HuH-7 (cell line): Measurements from ENCODE around the gene ATN1.
A peak's percentile ranks its signal among the peaks of the same experiment; 100 is the strongest.
"Not testable (repeated sequence)": the region's sequence is repeated elsewhere in the genome, so short reads cannot be mapped to it uniquely, and the experiment has no call there.

Experiments used
- DNase-seq: peaks from one replicate; pipeline ENCODE4 v3.0.0; 2011; ENCODE audit warnings: low spot score

Gene ATN1, protein sequence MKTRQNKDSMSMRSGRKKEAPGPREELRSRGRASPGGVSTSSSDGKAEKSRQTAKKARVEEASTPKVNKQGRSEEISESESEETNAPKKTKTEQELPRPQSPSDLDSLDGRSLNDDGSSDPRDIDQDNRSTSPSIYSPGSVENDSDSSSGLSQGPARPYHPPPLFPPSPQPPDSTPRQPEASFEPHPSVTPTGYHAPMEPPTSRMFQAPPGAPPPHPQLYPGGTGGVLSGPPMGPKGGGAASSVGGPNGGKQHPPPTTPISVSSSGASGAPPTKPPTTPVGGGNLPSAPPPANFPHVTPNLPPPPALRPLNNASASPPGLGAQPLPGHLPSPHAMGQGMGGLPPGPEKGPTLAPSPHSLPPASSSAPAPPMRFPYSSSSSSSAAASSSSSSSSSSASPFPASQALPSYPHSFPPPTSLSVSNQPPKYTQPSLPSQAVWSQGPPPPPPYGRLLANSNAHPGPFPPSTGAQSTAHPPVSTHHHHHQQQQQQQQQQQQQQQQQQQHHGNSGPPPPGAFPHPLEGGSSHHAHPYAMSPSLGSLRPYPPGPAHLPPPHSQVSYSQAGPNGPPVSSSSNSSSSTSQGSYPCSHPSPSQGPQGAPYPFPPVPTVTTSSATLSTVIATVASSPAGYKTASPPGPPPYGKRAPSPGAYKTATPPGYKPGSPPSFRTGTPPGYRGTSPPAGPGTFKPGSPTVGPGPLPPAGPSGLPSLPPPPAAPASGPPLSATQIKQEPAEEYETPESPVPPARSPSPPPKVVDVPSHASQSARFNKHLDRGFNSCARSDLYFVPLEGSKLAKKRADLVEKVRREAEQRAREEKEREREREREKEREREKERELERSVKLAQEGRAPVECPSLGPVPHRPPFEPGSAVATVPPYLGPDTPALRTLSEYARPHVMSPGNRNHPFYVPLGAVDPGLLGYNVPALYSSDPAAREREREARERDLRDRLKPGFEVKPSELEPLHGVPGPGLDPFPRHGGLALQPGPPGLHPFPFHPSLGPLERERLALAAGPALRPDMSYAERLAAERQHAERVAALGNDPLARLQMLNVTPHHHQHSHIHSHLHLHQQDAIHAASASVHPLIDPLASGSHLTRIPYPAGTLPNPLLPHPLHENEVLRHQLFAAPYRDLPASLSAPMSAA (N-terminal part only)

GRCh38 chr12:6927379-6928021, at the start of gene ATN1:
Gene ATN1, plus strand, starts transcription at chr12:6927959. Its CDS starts 6,043 bp downstream, at chr12:6934002.
- peak; percentile 75 for DNase-seq

DNA sequence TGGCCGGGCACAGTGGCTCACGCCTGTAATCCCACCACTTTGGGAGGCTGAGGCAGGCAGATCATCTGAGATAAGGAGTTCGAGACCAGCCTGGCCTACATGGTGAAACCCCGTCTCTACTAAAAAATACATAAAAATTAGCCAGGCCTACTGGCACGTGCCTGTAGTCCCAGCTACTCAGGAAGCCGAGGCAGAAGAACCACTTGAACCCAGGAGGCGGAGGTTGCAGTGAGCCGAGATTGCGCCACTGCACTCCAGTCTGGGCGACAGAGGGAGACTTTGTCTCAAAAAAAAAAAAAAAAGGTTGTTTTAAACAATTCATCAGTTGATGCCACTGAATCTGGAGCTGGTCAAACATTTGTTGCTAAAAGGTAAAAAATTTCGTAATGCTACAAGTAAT, 47.9 kb upstream of the ATN1 start:
- DNase-seq: not testable (repeated sequence)

- no peak for DNase-seq
Observed at GRCh38 chr12:6883252-6883651, 44.5 kb upstream of the ATN1 start.

- no peak for DNase-seq
Observed at GRCh38 chr12:6883683-6884082, 44.1 kb upstream of the ATN1 start.

GRCh38 chr12:6884539-6884938, 43.2 kb upstream of the ATN1 start:
- DNase-seq: no peak

DNA sequence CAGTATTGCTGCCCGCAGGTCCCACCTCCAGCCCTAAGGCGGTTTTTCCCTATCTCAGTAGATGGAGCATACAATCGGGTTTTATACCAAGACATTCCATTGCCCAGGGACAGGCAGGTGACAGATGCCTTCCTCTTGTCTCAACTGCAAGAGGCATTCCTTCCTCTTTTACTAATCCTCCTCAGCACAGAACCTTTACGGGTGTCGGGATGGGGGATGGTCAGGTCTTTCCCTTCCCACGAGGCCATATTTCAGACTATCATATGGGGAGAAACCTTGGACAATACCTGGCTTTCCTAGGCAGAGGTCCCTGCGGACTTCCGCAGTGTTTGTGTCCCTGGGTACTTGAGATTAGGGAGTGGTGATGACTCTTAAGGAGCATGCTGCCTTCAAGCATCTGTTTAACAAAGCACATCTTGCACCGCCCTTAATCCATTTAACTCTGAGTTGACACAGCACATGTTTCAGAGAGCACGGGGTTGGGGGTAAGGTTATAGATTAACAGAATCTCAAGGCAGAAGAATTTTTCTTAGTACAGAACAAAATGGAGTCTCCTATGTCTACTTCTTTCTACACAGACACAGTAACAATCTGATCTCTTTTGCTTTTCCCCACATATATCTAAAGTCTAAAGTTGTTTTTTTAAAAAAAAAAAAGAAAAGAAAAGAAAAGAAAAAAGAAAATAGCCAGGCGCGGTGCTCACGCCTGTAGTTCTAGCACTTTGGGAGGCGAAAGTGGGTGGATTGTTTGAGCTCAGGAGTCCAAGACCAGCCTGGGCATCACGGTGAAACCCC, 41.4 kb upstream of the ATN1 start:
- DNase-seq: not testable (repeated sequence)

GRCh38 chr12:6887460-6887859, 40.3 kb upstream of the ATN1 start:
- DNase-seq: no peak

DNA sequence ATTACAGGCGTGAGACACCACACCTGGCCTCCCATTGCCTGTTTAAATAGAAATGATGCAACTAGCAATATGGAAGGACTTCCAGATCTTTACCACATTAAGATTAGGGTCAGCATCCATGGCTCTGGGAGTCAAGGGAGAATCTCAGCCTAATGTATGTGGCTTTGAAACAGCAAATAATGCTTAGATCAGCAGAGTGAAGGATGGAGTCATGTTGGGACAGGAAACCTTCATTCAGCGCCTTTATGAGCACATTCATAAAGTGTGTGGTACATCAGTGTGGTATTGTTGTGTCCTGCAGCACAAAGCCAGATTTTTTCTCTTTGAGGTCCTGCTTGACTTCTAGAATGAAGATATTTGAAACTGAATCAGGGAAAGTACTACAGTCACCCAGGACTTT, 39.4 kb upstream of the ATN1 start:
- no peak for DNase-seq

DNA sequence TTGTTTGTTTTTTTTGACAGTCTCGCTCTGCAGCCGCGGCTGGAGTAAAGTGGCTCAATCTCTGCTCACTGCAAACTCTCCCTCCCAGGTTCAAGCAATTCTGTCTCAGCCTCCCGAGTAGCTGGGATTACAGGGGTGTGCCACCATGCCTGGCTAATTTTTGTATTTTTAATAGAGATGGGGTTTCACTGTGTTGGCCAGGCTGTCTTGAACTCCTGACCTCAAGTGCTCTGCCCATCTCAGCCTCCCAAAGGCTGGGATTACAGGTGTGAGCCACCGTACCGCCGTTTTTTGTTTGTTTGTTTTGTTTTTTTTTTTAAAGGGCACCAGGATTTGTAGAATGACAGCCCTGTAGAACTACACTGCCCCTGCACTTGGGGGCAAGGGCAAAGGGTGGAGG, 39.0 kb upstream of the ATN1 start:
- DNase-seq: not testable (repeated sequence)

DNA sequence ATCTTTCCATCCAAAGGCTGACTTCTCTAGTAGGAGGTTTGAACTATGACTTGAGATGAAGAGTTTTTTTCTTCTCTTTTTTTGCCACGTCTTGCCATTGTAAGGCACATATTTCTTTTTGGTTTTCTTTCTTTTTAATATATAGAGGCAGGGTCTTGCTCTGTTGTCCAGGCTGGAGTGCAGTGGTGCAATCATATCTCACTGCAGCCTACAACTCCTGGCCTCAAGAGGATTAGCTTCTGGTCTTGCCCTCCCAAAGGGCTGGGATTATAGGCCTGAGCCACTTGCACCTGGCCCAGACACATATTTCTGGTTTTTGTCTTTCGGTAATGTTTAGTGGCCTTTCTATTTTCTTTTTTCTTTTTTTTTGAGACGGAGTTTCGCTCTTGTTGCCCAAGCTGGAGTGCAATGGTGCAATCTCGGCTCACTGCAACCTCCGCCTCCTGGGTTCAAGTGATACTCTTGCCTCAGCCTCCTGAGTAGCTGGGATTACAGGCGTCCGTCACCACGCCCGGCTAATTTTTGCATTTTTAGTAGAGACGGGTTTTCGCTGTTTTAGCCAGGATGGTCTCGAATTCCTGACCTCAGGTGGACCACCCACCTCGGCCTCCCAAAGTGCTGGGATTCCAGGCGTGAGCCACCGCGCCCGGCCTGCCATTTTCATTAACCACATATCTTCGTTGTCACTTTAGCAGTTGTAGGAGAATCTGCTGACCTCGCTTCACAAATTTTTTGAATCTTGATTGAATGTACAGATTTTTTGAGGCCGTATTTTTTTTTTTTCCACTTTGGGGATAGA, 37.8 kb upstream of the ATN1 start:
- not testable (repeated sequence) for DNase-seq

DNA sequence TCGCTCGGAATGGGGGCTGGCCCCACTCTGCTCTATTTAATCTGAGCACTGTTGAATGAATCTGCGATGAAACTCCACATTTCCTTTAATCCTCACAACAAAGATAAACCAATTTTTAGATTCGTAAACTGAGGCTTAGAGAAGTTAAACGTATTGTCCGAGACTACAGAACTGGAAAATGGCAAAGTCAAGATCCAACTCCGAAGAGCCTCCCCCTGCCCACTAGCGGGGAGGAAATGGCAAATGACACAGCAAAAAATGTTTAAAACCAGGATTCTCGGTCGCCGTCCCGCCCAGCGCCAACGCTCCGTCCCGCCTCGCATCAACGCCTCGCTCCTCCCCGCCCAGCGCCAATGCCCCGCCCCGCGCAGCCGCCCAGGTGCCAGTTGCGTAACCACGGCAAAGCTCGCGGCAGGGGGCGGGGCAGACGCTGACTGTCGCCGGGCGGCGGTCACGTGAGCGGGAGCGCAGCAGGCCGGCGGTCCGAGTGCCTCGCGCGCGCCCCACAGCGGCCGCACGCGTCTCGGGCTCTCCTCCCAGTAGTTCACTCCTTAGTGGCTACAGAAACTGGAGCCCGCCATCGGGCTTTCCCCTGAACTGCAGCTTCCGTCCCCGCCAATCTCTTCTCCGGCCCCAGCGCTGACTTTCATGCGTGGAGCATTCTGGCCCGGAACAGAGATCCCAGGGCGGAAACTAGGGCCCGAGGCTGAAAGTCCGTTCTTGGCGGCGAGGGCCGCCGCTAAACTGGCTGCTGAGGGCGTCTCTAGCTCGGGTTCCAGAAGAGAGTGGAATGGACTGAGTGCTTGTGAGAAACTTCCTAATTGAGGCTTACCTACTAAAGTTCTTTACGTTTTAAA, 36.7 kb upstream of the ATN1 start:
- peak; percentile 85 for DNase-seq

DNA sequence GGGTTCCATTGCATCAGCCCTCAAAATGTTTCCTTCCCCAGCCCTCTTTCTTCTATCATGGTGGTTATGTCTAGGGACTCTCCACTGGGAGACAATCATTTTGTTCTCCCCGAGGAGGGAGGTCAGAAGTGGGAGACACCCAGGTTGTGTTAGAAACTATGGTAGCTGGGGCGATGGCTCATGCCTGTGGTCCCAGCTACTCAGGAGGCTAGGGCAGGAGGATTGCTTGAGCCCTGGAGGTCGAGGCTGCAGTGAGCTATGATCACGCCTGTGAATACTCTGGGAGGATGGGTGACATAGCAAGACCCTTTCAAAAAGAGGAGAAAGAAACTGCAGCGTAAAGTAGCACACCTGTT, 36.1 kb upstream of the ATN1 start:
- DNase-seq: no peak

DNA sequence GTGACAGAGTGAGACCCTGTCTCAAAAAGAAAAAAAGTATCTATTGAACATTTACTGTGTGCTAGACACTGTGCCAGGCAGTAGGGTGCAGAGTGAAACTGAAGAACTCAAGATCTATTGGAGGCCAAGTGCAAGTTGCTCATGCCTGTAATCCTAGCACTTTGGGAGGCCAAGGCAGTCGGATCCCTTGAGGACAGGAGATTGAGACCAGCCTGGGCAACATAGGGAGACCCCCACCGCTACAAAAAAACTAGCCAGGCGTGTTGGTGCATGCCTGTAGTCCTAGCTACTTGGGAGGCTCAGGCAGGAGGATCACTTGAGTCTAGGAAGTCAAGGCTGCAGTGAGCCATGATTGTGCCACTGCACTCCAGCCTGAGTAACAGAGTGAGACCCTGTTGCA, 35.1 kb upstream of the ATN1 start:
- not testable (repeated sequence) for DNase-seq

- no peak for DNase-seq
Observed at GRCh38 chr12:6894321-6894720, 33.4 kb upstream of the ATN1 start.

GRCh38 chr12:6896846-6897435, 30.8 kb upstream of the ATN1 start:
- no peak for DNase-seq

DNA sequence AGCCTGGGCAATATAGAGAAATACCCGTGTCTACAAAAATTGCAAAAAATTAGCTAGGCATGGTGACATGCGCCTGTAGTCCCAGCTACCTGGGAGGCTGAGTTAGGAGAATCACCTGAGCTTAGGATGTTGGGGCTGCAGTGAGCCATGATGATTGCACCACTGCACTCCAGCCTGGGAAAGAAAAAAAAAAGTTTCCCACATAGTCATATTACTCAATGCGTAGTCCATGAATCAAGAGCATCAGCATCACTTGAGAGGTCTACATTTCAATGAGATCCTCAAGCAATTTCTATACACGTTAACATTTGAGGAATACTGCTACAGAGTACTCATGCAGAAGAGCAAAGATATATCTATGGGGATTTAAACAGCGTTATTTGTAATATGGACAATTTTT, 28.3 kb upstream of the ATN1 start:
- no peak for DNase-seq

DNA sequence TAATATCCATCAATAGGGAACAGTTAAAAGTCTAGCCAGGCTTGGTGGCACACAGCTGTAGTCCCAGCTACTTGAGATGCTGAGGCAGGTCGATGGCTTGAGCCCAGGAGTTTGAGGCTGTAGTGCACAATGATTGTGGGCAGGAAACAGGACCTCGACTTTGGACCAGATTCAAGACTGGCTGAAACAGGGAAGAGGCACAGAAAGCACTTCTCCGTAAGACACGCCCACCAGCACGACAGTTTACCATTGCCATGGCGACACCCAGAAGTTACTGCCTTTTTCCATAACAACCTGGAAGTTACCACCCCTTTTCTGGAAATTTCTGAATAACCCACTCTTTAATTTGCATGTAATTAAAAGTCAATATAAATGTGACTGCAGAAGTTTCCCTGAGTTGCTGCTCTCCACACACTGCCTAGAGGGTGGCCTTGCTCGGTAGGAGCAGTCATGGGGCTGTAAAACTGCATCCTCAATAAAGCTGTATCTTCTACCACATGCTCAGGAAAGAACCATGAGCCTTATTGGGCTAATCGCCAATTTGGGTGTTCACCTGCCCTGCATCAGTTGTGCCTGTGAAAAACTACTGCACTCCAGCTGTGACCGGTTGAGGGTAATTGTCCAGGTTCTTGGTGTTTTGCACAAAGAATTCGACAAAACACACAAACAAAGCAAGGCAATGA, 27.8 kb upstream of the ATN1 start:
- DNase-seq: no peak

DNA sequence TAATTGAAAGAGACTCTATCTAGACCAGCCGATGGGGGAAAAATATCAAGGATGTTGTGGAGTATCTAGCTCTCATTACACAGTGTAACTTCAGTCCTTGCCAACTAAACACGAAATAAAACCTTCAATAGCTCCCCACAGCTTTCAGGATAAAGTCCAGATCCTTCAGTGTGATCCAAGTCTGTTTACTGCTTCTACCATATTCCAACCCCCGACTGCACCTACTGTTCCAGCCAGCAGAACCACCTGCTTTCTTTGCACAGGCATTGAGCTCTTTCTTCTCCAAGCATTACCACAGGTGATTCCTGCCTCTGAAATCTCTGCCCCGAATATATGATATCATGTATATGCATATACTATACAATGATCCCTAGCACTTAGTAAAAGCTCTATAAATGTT, 25.3 kb upstream of the ATN1 start:
- no peak for DNase-seq

DNA sequence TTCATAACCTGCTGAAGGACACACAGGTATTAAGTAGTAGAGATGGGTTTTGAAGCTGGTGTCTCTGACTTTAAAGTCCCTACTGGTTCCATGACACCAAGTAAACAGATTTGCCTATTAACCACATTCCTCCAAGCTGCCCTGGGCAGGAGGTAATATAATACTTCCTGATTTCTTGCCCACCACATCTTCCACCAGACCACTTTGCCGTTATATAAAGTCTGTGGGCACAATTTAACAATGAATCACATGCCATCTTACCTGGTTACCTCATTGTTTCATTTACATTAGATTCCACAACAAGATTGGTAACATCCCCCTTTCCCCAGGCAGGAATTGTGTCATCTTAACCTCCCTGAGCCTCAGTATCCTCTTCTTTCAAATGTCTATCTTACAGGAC, 24.0 kb upstream of the ATN1 start:
- no peak for DNase-seq
